NCI-H748 treated with DMSO at 0.1 percent for 48 hours (cell line): ENCODE data around the gene RELT.

Experiments
- DNase-seq: peaks from one replicate; lab custom pipeline; 2025; lab: John Stamatoyannopoulos, UW

Gene RELT

DNA sequence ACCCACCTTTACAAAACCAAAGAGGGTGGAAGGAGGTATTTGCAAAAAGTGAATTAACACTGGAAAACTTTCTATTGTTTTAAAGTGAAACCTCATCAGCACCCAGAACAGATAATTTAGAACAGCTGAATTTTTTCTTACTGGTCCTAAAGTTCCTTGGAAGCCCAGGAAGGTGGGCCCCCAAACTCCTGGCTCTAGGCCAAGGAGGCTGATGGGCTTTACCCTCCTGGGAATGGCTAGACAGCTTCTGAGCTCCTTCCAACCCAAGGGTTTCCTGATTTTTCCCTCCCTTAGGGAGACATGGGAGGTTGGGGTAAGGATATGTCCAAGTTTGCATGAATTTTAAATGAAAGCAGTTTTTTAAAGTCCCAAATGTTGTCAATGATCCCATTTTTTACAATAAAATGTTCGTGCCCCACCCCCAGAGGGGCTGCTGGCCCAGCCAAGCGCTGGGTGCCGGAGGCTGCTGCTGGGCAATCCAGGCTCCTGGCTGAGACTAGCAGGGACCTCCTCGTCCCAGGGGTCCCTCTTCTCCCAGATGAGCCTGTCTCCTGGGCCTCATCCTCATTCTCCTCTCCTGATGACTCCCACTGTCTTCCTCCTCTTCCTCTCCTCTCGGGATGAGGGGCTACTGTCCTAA is 28.4 kb downstream of the RELT start:
- no peak for DNase-seq

GRCh38 chr11:73405146-73405510 is 28.9 kb downstream of the RELT start:
- no peak for DNase-seq

DNA sequence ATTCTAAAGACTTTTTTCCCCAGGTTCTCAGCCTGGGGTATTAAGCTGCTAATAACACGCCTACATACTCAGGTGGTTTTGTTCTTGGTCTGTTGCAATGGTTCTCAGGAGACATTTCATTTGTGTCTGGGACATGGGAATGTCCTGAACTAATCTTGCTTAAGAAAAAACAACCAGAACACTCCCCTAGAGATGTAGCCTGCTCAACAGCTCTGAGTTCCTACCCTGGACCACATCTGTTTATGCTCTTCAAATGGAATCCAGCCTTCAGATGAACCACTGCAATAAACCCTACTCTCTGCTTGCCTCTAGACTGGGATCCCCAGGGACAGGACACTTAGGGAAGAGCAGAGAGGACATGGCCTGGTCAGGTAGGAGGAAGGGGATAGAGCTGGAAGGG is 29.9 kb downstream of the RELT start:
- DNase-seq, result no peak

DNA sequence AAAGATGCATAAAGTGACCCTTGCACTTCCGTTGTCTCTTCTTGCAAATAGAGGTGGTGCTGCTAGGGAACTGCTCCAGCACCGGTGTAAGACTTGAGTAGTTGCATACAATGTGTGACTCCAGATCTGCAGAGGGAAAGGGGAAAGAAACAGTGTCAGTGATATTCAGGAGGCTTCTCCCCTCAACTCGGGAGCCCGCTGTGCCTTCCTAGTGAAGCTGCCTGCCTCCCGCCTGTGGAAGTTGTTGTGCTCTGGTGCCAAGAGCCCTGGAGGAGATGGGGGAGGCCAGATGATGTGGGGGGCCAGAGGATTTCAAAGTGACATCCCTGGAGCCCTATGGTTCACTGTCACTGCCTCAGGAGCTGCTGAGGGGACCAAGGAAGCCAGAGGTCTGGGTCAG is 30.4 kb downstream of the RELT start:
- DNase-seq, result no peak

- DNase-seq, result no peak
Measured at GRCh38 chr11:73409431-73409830, 33.2 kb downstream of the RELT start.

- DNase-seq, result no peak
Measured at GRCh38 chr11:73410627-73411026, 34.4 kb downstream of the RELT start.

GRCh38 chr11:73411031-73411430 is 34.8 kb downstream of the RELT start:
- no peak for DNase-seq

DNA sequence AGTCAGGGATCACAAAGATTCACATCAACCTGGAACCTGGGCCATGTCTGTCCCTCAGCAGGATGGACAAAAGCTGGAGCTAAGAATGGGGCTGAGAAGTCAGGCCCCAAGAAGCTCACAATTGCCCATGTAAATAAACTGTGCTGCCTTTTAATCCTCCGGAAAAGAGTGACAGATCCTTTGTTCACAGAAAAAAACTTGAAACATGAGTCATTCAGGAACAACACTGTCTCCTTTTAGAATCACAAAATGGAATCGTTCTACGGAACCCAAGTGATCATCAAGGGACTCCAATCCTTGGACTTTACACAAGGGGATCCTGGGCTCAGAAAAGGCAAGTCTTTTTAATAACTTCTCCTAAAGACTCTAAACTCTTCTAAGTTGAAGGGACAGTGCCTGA is 36.1 kb downstream of the RELT start:
- DNase-seq, result no peak

- no peak for DNase-seq
Measured at GRCh38 chr11:73413256-73413655, 37.1 kb downstream of the RELT start.

- no peak for DNase-seq
Measured at GRCh38 chr11:73414977-73415651, 38.9 kb downstream of the RELT start.

DNA sequence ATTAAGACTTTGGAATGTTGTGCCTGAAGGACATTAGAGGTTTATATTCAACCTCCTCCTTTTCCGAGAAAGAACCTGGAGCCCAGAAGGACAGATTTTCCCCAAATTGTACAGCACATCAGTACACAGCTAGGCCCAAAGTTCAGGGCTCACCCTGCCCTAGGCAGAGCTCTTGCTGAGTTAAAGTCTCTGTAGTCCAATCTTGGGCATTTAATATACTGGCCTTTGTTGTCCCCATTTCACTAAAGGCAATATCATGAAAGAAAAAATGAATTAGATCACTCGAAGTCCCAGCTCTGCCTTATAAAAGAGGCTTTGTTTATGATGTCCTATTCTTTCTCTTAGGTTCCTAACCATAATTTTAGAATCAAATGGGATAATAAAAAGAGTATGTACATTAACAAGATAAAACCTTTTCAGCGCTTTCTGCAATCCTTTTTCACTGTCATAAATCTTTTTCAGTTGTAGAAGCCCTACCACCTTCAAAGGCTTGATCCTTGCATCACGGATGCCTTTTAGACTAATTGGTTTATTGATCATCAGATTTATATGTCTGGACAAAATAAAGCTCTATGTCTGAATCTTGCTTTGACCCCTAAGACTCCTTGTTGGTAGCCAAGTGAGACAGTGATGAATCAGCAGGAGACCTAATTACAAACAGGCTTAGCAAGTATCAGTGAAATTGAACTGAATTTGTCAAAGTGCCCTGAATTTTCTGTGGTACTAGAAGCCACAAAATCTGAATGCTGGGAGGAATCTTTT is 39.8 kb downstream of the RELT start:
- DNase-seq, result no peak

- no peak for DNase-seq
Measured at GRCh38 chr11:73416786-73417185, 40.6 kb downstream of the RELT start.

GRCh38 chr11:73420136-73420535 is 43.9 kb downstream of the RELT start:
- DNase-seq, result no peak

DNA sequence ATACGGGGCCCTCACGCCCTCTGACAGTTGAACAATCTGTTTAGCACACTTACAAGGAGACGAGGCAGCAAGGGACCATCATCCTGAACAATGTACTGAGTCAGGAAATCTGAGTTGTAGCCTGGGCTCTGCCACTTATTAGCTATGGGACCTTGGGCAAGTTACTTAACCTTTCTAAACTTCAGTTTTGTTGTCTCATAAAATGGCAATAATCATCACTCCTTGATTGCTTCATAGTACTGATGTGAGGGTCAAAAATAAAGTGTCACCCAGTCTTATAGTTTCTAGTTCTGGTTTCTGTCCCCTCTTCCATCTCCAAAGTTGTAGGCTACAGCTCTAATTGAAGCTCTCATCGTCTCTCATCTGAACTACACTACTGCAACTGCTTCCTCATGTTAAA is 46.7 kb downstream of the RELT start:
- no peak for DNase-seq

- DNase-seq, result no peak
Measured at GRCh38 chr11:73423506-73423905, 47.3 kb downstream of the RELT start.

DNA sequence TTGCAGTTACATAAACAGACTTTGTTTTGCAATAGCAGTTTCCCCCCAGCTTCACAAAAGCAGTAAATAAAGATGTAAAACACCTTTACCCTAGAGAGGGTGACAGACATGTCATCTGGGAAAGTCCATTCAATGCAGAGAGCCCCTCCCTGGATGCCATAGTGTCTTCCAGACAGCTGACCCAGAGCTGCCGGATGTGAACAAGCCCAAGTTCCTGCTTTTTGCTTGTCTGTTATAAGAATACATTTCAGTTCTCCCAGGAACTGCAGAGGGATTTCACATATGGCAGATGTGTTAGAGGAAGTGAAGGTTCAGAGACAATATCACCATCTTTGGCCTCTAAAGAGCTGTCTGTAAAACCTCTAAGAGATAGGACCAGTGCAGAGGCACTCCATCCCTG is 48.9 kb downstream of the RELT start:
- no peak for DNase-seq

DNA sequence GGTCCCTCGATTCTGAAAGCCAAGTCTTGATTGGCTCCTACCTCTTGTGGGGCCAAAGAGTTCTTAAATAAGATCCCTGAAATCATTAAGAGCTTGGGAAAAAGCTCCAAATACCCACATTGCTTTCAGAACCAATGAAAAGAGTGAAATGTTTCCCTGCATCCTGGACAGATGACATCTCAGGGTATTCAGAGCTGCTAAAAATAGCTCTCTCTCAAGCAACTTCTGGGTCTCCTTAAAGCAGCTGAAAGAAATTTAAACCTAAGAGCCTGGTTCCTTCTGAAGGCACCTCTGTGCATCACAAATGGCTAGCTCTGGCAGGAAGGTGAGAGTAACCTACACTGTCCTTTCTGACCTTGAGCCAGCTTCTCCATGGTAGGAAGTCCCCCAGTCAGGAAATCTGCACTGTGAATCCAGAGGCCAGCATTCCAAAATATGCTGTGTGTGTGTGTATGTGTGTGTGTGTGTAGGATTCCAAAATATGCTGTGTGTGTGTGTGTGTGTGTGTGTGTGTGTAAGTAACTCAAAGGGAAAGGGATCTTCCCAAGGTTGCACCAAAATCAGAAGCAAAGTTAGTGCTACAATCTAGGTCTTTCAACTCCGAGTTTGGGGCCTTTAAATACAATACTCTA is 50.1 kb downstream of the RELT start:
- DNase-seq, result no peak

GRCh38 chr11:73428227-73428626 is 52.0 kb downstream of the RELT start:
- no peak for DNase-seq

GRCh38 chr11:73428699-73429098 is 52.5 kb downstream of the RELT start:
- no peak for DNase-seq

- DNase-seq, result no peak
Measured at GRCh38 chr11:73429121-73429750, 53.0 kb downstream of the RELT start.

DNA sequence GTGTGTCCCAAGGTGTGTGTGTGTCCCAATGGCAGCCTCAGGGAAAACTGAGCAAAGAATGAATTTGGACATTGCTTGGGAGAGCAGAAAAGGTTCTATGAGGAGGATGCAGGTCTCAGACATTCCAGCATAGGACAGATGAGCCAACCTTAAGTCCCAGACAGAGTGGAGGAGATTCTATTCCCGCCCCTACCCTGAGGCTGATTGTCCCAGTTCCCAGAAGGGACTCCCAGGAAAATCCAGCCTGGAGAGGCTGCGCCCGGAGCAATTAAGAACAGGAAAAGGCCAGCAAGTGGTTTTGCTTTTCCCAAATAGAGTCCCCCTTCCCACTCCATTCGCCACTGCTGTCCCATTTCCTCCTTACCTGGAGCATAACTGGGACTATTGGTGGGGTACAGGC is 54.1 kb downstream of the RELT start:
- no peak for DNase-seq

DNA sequence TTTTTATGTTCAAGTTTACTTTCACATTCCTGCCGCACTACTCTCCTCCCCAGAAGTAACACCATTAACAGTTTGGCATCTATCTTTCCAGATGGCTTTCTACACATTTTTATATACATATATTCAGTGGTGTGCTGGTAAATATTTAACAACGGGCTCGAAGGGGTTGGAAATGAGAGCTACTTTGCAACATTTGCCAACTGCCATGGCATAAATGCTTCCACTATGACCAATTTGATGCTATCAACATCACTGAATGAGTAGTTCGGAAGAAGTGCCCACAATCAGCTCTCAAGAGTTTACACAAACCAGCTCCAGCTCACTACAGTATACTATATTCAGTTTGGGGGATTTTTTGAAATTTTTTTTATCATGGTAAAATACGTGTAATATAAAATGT is 55.2 kb downstream of the RELT start:
- no peak for DNase-seq
